Stimulated activated CD8-positive, alpha-beta memory T cell treated with anti-CD3 and anti-CD28 coated beads, Interleukin-12 subunit alpha, Interleukin-12 subunit beta, amount 100 ng/mL, for 24 hours (primary cell): Measurements from ENCODE around the gene ID3.

Experiments used
- DNase-seq: peaks from one replicate; pipeline ENCODE4 v3.0.0-alpha.2; 2020; ENCODE audit errors: extremely low read depth

The ID3 gene, protein sequence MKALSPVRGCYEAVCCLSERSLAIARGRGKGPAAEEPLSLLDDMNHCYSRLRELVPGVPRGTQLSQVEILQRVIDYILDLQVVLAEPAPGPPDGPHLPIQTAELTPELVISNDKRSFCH

GRCh38 chr1:23559136-23559984 is at the start of gene ID3:
Gene ID3, minus strand, starts transcription at chr1:23559501. Its CDS starts 75 bp downstream, at chr1:23559426.
- DNase-seq = peak; percentile 75

- DNase-seq = no peak
Observed at GRCh38 chr1:23607944-23608343, 48.6 kb upstream of the ID3 start.

- DNase-seq = no peak
Observed at GRCh38 chr1:23601968-23602876, 42.9 kb upstream of the ID3 start.

DNA sequence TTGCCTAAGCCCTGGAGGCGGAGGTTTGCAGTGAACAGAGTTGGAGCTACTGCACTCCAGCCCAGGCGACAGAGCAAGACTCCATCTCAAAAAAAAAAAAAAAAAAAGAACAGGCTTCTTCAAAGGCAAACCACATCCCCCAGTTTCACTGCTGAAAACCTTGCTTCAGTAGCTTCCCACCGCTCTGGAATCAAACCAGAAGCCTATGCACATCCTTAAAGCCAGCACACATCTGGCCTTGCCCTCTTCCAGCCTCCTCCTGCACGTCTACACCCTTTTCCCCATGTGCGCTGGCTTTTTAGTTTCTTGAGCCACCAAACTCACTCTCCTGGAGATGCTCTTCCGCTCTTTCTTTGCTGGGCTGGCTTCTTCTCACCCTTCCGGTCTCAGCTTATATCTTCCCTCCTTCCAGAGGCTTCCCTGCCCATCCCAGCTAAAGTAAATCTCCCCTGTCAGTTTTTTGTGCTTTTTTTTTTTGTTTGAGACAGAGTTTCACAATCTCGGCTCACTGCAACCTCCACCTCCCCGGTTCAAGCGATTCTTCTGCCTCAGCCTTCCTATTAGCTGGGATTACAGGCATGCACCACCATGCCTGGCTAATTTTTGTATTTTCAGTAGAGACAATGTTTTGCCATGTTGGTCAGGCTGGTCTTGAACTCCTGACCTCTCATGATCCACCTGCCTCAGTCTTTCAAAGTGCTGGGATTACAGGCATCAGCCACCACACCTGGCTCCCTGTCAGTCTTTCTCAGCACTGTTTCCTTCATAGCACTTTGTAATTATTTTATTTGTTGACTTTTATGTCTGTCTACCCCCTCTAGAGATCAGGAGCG is 42.0 kb upstream of the ID3 start:
- no peak for DNase-seq

- DNase-seq = no peak
Observed at GRCh38 chr1:23600283-23600682, 41.0 kb upstream of the ID3 start.

GRCh38 chr1:23599125-23599524 is 39.8 kb upstream of the ID3 start:
- no peak for DNase-seq

- no peak for DNase-seq
Observed at GRCh38 chr1:23598424-23598823, 39.1 kb upstream of the ID3 start.

- no peak for DNase-seq
Observed at GRCh38 chr1:23597635-23598388, 38.5 kb upstream of the ID3 start.

GRCh38 chr1:23596382-23597358 is 37.4 kb upstream of the ID3 start:
- no peak for DNase-seq

- DNase-seq = no peak
Observed at GRCh38 chr1:23594927-23595353, 35.6 kb upstream of the ID3 start.

GRCh38 chr1:23594149-23594907 is 35.0 kb upstream of the ID3 start:
- DNase-seq = no peak

DNA sequence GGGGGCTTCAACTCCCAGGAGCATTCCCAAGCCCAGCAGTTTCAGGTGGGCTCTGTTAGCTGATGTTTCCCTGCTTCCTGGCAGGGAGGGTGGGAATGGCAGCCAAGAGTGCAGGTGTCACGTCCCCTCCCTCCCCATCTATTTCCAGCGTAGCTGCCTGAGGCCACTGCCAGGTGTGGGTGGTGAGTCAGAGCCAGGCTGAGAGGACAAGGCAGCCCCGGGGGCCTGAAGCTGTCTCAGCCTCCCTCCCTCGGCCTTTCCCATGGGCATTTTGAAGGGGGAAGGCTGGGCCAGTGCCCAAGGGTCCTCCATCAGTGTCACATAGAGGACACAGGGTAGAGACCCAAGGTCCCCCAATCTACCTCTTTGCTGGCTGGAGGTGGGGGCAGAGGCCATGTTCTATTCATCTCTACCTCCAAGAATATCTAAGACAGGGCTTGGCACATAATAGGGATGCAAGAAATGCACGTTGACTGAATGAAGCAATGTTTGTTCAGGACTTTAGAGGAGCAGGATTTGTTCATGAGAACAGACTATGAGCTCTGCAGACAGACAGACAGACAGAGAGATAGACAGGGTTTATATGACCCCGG is 34.4 kb upstream of the ID3 start:
- DNase-seq = no peak

DNA sequence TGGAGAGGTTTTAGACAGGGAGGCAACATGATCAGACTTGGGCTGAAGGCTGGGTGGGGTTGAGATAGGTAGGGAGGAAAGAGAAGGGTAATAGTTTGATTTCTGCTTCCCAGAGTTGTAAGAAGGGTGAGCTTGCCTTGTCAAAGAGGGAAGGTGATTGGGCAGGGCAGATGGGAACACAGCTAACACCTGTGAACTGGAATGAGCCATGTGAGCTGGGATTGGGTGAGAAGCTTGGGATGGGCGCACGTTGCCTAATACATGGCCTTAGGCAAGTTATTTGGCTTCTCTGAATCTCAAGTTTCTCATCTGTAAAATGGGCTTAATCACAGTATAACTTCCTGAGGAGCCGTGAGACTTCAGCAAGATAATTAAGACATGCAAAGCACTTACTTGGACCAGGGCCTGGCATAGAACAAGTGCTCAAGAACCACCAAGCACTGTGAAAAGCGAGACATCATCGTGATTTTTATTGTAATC is 33.8 kb upstream of the ID3 start:
- DNase-seq = no peak

DNA sequence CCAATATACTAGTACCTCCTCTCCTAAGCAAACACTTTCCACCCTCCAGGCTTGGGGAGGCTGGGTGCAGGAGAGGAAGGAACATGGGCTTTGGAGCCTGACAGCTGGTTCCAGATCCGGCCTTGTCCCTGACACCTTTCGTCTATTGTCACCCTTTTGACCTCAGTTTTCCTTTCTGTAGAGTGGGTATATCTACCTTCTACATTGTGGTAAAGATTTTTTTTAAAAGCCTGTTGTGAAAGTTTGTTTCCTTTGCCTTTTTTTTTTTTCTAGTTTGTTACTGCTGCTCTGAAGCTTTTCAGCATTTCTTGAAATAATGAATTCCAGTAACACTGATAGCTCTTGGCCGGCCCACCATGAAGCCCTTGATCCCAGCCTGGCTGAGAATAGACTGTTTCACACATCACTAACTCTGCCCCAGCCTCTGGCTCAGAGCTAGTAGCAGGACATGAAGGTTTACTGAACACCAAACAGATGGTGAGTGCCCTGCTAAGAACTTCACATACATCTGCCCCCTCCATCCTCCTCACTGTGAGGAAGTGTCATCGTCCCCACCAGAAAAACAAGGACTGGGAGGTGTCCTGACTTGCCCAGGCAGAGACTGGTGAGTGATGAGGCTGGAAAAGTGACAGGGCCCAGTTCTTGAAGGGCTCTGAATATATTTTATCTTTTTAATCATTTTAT is 33.0 kb upstream of the ID3 start:
- DNase-seq = no peak

- no peak for DNase-seq
Observed at GRCh38 chr1:23591460-23592208, 32.3 kb upstream of the ID3 start.

- no peak for DNase-seq
Observed at GRCh38 chr1:23590058-23590783, 30.9 kb upstream of the ID3 start.
